HS-5 (cell line): ENCODE data around the gene PRR12.
A peak's percentile ranks its signal among the peaks of the same experiment; 100 is the strongest.

Experiments used
- DNase-seq: peaks from one replicate; pipeline ENCODE4 v3.0.0-alpha.2; 2012; ENCODE audit warnings: low read depth

PRR12 gene, protein sequence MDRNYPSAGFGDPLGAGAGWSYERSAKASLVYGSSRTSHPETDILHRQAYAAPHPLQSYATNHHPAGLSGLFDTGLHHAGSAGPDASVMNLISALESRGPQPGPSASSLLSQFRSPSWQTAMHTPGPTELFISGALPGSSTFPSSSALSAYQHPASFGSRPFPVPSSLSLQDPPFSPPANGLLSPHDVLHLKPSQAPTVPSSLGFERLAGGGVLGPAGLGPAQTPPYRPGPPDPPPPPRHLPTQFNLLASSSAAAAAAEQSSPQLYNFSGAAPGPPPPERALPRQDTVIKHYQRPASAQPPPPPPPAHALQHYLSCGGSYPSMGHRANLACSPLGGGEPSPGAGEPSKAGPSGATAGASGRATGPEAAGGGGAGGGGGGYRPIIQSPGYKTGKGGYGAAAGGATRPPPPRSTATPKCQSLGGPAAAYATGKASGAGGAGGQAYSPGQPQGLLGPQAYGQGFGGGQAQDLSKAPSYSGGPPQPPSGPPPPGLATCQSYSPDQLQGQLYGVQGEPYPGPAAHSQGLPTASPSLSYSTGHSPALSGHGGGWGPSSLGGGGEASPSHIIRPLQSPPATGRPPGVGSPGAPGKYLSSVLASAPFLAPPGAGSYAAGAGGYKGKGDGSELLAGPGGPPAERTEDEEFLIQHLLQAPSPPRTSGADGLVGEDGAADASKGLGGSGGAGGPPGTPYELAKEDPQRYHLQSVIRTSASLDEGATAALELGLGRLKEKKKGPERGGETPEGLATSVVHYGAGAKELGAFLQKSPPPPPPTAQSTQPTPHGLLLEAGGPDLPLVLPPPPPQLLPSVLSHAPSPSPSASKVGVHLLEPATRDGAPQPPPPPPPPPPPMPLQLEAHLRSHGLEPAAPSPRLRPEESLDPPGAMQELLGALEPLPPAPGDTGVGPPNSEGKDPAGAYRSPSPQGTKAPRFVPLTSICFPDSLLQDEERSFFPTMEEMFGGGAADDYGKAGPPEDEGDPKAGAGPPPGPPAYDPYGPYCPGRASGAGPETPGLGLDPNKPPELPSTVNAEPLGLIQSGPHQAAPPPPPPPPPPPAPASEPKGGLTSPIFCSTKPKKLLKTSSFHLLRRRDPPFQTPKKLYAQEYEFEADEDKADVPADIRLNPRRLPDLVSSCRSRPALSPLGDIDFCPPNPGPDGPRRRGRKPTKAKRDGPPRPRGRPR (N-terminal part only)

DNA sequence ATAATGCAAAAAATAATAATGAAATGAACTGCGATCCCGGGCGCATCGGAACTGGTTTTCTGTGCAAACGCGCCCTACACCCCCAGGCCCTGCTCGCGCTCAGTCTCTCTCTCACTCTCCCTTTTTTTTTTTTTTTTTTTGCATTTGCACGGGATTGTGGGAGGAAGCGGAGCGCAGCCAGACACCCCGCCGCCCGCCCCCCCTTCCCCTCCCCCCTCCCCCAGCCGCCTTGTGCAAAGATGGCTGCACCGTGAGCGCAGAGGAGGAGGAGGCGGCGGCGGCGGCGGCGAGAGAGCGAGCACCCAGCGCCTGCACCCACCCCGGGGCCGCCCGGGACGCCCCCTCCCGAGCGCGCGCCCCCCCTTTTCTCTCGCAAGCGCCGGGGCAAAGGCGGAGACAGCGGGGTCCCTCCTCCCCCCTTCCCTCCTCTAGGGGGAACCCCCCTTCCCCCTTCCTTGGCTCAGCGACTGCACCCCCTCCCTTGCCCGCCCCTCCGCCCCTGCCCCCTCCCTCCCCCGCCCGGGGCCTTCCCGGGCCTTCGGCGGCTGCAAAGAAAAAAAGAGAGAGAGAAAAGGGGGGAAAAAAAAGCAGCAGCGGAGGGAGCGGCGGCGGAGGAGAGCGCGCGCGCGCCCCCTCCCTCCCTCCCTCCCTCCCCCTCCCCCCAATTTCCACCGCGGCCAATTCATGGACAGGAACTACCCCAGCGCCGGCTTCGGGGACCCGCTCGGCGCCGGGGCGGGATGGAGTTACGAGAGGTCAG, at the start of gene PRR12:
Gene PRR12, plus strand, starts transcription at position 212 of the 760 bp plus-strand sequence. Its CDS starts 473 bp downstream, at position 685.
- no peak for DNase-seq

DNA sequence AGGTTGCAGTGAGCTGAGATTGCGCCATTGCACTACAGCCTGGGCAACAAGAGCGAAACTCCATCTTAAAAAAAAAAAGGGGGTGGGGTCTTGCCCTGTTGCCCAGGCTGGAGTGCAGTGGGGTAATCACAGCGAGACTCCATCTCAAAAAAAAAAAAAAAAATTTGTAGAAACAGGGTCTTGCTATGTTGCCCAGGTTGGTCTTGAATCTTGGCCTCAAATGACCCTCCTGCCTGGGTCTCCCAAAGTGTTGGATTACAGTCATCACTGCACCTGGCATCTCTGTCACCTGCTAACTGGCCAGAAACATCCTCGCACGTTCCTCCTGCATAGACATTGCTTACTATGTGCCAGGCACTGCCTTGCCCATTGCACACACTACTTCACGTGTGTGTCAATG, 49.1 kb upstream of the PRR12 start:
- no peak for DNase-seq

DNA sequence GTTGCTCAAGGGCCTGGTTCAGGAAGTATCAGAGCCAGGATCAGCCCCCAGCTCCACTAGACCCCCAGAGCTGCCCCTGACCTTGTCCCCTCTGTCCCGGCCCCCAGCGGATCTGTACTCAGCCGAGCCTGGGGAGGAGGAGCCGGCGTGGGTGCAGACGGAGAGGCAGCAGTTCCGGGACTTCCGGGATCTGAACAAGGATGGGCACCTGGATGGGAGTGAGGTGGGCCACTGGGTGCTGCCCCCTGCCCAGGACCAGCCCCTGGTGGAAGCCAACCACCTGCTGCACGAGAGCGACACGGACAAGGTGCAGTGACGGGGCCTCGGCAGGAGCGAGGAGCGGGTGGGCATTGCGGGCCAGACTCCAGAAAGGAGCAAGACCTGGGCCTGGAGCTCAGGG, 48.5 kb upstream of the PRR12 start:
- DNase-seq = no peak

DNA sequence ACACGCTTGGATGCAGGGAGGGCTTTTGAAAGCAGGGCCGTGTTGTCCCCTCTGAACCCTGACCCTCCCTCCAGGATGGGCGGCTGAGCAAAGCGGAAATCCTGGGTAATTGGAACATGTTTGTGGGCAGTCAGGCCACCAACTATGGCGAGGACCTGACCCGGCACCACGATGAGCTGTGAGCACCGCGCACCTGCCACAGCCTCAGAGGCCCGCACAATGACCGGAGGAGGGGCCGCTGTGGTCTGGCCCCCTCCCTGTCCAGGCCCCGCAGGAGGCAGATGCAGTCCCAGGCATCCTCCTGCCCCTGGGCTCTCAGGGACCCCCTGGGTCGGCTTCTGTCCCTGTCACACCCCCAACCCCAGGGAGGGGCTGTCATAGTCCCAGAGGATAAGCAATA, 48.0 kb upstream of the PRR12 start:
- no peak for DNase-seq

DNA sequence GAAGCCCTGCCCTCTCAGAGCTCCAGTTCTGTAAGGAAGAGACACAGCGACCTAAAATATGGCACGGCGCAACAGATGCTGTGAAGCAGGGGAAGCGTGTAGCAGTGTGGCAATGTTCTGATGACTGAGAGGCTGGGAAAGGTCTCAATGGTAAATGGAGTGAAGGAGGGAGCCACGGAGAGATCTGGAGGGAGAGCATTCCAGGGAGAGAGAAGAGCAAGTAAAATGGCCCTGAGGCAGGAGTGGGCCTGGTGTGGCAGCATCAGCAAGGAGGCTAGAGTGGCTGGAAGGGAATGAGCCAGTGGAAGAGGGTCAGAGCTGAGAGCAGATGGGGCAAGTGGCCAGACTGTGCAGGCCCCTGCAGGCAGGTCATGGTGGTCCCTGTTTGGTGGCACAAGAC, 46.8 kb upstream of the PRR12 start:
- no peak for DNase-seq

DNA sequence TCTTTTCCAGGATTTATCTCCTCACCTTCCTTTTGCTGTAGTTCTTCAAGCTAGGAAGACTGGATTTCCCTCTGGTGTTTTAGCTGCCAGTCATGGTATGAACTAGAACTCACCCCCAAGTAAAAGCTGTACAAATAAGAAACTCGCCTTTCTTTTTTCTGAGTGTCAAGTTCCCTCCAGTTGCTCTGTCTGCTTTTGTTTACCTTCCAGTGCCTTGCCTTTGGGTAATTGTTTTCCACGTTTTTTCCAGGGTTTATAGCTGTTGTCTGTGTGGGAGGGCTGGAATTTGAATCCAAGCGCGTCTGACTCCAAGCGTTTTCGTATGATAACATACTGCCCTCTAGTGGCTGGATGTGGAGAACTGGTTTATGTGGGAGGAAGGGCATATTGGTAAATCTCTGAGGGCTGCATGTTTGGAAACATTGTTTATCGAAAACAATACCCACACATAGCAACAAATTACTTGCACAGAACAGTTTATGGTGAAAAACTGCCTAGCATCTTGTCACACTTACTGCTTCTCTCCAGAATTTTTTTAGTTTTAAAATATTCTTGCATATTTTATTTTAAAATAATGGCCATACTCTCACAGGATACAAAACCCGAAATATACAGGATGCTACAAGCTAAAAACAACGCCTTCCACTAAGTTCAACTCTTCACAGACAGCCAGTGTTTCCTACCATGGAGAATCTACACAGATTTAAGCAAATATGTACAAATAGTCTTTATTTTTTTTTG, 44.0 kb upstream of the PRR12 start:
- DNase-seq = peak; percentile 70

DNA sequence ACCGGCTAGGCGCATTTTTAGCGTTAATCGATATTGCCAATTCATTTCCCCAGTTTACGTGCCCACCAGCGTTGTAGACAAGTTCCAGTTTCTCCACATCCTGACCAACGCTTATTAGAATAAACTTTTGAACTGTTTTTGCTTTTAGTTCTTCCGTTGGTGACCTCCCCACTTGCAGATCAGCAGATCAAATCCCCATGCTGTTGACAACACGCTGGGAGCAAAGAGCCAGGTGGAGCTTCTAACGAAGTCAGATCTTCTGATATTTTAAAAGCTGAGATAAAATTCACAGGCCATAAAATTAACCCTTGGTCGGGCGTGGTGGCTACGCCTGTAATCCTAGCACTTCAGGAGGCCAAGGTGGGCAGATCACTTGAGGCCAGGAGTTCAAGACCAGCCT, 41.9 kb upstream of the PRR12 start:
- no peak for DNase-seq

DNA sequence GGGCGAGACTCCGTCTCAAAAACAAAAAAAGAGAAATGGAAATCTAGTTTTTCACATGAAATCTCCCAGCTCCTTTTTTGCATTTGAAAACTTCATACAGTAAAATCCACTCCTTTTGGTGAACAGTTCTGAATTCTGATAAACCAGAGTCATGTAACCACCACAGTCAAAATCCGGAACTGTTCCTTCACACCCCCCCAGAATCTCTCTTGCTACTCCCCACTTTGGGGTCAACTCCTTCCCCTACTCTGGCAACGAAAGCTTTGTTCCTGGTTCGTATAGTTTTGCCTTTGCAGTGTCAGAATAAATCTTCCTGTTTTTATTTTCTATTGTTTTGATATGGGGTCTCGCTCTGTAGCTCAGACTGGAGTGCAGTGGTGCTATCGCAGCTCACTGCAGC, 39.5 kb upstream of the PRR12 start:
- no peak for DNase-seq

DNA sequence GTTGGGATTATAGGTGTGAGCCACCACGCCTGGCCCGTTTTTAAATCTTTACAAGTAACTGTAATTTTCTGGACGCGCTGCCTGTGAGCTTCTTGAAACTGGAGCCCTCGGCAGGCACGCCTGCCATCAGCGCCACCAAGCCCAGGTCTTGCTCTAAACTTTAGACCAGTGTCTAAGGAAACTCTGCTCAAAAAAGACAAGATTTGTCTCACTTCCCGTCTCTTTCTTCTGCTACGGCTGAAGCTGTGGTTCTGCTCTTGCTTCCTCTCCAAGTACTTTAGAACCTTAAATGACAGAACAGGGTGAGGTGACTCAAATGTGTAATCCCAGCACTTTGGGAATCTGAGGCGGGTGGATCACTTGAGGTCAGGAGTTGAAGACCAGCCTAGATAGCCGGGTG, 38.2 kb upstream of the PRR12 start:
- DNase-seq = no peak

DNA sequence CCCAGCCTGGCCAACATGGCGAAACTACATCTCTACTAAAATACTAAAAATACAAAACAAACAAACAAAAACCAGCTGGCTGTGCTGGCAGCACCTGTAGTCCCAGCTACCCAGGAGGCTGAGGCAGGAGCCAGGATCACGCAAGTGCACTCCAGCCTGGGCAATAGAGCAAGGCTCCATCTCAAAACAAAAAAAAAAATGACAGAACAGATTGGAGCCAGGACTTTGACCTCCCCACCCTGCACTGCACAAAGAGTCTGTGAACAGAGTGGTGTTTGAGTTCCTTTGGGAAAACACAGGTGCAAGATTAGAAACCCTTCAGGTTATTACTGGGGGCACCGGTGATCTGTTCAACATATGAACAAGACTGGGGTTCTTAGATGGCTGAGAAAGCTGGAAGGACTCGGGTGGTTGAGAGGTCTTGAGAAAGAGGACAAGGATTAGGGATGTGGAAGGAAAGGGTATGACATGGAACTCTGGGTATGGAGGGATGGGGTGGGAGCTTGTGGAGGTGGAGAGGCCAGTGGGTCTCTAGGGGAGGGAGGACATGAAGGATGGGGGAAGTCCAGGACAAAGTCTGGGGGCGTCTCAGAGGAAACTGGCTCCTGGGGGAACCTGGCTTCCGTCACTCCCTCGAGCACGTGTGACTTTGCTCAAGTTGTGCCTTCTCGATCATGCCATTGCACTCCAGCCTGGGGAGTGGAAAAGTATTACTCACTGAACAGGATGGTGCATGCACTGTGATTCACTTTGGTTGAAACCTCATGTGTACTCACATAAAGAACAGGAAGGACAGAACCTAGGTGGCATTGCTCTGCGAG, 37.3 kb upstream of the PRR12 start:
- peak; percentile 52 for DNase-seq

DNA sequence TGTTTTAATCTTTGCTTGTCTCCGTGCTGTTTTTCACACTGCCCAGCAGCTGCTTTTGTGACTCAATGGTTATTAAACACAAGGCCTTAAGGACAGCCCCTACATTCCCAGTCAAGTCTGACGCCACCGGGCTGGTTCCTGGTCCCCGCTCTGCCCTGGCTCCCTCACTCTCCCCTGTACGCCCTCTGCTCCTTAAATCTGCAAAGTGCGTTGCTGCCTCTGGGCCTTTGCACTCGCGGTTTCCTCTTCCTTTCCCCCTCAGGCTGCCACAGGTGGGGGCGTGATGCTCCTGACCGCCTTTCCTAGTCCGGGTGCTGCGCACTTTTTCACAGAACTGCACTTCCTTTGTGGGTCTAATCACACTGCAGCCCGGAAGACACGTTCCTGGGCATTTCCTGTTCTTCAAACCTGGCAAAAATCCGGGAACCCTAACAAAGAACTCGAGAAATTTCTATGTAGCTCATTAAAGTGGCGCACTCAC, 36.2 kb upstream of the PRR12 start:
- DNase-seq = no peak

DNA sequence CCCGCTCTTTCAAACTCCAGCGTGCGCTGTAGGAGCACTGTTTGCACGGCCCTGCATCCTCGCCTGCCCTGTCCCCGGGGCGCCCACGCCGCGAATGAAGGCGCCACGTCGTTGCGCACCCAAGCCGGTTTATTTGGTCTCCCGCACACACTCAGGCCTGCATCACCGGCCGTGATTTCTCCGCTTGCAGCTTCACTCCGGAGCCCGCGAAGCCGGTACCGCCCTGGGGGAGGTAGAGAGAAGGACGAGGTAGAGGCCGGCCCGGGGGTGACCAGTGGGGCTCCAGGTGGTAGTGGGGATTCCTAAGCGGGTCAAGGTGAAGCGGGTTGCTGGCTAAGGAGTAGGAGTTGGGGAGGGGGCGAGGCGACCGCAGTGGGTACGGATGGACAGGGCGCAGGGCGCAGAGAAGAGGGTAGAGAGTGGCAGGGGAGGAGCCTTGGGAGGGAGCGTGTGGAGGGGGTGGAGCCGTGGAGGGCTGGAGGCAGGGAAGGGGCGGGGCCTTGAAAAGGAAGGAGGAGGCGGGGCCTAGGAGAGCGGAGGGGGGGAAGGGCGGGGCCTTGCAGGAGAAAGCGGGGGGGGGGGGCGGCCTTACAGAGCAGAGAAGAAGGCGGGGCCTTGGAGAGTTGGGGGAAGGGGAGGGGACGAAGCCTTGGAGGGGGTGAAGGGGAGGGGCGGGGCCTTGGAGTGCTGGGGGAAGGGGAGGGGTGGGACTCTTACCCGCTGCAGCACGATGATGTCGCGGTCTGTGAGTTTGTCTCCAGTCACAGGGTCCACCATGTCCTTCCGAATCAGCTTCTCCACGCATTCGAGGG, 35.2 kb upstream of the PRR12 start:
- no peak for DNase-seq

DNA sequence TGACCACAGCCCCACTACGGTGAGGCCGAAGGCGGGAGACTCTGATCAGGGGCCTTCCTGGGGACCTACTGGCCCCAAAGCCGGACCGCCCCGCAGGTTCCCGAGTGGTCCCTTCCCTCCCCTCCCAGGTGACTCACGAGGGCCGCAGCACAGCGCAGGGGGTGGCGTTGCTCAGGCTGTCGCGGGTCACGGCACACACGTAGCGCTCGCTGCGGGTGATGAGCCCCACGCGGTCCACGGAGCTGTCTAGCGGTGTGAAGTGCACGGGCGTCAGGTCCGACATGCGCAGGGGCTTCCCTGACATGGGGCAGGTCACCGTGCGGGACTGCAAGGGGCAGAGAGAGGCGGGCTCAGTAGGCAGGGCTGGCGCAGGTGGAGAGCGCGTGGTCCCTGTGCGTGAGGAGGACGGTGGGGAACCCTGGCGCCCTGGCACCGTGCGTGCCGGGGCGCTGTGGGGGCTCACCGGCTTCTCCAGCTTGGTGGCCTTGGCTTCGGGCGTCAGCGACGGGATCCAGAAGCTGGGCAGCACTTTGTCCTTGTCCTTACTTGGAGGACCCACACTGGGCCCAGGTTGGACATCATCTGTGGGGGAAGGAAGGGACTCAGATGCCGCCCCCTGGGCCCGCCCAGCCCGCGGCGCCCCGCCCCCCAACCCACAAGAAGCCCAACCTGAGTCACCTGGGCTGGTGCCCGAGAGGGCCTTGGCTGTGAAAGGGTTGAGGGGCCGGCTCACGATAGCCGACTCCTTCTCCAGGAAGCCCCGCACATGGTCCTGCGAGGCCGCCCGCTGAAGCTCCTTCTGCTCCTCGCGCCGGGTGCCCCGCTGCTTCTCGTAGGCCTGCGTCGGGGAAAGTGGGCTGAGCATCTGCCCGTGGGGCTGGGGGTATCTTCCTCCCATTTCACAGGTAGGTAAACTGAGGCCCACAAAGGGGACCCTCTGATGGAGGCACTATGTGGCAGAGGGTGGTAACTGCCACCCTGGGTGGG, 34.3 kb upstream of the PRR12 start:
- no peak for DNase-seq

DNA sequence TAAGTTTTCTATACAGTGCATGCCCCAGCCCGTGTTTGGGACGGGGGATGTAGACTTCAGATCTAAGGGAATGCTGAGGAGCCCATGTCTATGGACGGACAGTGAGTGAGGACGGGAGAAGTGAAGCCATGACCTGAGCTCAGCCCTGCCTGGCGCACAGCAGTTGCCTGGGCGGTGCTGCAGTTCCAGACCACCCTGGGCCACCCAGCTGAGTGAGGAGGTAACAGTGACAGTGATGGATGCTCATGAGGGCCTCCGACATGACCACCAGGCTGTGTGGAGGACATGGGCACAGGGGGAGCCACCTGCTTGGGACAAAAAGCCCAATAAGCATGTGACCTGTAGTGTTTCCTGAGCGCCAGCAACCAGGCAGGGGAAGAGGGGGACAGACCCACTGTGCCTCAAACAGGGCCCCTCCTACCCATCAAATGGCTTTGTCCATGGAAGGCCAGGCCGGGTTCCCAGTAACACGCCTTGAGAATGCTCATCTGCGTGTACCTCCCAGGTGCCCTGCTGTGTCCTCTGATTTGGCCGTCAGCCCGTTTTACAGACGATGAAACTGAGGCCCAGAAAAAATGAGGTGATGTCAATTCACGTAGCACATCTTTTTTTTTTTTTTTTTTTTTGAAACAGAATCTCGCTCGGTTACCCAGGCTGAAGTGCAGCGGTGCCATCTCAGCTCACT, 33.2 kb upstream of the PRR12 start:
- DNase-seq = no peak

DNA sequence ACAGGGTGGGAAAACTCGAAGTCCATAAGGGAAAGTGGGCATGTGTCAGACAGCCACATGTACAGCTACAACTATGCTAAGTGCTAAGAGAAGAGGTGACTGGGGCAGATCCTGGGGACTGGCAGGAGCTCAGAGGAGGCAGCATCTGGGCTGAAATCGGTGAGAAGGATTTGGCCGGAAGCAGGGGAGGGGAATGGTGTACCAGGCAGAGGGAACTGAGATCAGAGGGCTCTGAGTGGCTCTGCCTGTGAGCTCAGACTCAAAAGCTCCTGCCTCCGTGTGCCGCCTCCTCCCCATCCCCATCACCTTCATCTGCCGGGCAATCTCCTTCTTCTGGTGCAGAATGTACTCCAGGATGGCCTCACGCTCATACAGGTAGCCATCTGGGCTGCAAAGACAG, 32.4 kb upstream of the PRR12 start:
- DNase-seq = no peak

DNA sequence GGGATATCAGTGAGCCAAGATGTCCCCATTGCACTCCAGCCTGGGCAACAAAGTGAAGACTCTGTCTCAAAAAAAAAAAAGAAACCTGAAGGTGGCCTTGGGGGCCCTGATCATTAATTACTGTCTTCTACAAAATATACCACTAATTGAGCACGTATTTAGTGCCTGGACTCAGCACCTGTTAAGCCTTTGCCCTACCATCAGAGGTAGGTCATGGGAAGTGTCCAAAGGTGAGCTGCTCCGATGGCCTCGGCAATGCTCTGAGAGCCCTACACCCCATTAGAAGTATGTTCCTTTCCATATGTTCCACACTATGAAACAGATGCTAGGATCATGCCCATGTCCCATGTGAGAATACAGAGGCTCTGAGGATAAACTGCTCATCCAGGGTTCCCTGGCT, 31.5 kb upstream of the PRR12 start:
- no peak for DNase-seq

DNA sequence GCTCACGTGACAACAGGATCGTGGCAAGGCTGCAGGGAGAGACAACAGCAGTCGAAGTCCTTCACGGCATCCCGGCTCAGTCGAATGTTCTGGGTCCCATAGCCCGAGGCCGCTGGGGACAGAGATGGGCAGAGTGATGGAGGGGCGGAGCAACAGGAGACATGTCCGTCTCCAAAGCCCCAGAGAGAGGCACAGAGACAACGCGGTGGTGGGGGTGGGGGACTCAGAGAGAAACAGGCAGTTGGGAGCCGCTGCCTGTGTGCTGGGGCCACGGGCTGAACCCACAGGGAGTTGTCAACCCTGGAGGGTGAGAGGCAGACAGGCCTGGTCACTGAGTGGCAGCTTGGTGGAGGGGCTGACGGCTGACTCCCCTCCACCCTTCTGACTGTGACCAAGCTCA, 31.1 kb upstream of the PRR12 start:
- no peak for DNase-seq
